DOHH2 (cell line): ENCODE measurements around the gene ZNF785.
A peak's percentile ranks its signal among the peaks of the same experiment; 100 is the strongest.

ENCODE experiments used
- EZH2phosphoT487 ChIP-seq: fragments of 200-600 bp; sonication (generic); IDR thresholded peaks from 2 replicates; pipeline ENCODE4 v1.6.1; 2017; ENCODE audit warnings: borderline replicate concordance, mild to moderate bottlenecking, antibody characterized with exemption, low read length, moderate library complexity, mixed read lengths
- TF ChIP-seq, protein P1 (sequence below): fragments of 200-600 bp; sonication (generic); IDR thresholded peaks from one replicate; pipeline ENCODE4 v1.5.1; 2014; ENCODE audit warnings: antibody characterized with exemption, mild to moderate bottlenecking, low read depth, low read length; ENCODE audit not compliant: poor library complexity, severe bottlenecking

GRCh38 chr16:30615358-30616091 lies 30.0 kb upstream of the ZNF785 start:
- TF ChIP-seq, protein P1, sequence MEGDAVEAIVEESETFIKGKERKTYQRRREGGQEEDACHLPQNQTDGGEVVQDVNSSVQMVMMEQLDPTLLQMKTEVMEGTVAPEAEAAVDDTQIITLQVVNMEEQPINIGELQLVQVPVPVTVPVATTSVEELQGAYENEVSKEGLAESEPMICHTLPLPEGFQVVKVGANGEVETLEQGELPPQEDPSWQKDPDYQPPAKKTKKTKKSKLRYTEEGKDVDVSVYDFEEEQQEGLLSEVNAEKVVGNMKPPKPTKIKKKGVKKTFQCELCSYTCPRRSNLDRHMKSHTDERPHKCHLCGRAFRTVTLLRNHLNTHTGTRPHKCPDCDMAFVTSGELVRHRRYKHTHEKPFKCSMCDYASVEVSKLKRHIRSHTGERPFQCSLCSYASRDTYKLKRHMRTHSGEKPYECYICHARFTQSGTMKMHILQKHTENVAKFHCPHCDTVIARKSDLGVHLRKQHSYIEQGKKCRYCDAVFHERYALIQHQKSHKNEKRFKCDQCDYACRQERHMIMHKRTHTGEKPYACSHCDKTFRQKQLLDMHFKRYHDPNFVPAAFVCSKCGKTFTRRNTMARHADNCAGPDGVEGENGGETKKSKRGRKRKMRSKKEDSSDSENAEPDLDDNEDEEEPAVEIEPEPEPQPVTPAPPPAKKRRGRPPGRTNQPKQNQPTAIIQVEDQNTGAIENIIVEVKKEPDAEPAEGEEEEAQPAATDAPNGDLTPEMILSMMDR = peak; percentile 94
- no peak for TF ChIP-seq EZH2phosphoT487
